MM.1S (cell line): ENCODE measurements around the gene EXOC7.
A peak's percentile ranks its signal among the peaks of the same experiment; 100 is the strongest.

Experiments
- DNase-seq: peaks from one replicate; pipeline ENCODE4 v3.0.0-alpha.2; 2015
- H2AFZ ChIP-seq: fragments of 300-600 bp; sonication (generic); 2 replicates; pipeline ENCODE4 v1.6.0; 2016; ENCODE audit warnings: antibody characterized with exemption, low read length
- H3F3A ChIP-seq: fragments of 300-600 bp; sonication (generic); 2 replicates; pipeline ENCODE4 v1.6.1; 2016; ENCODE audit warnings: mild to moderate bottlenecking, antibody characterized with exemption, low read length, moderate library complexity, mixed read lengths; ENCODE audit not compliant: insufficient read depth
- H3K27ac ChIP-seq: fragments of 300-600 bp; sonication (generic); 2 replicates; pipeline ENCODE4 v1.5.1; 2016; ENCODE audit warnings: mild to moderate bottlenecking, low read length
- H3K27me3 ChIP-seq: fragments of 300-600 bp; sonication (generic); replicated peaks from 2 replicates; pipeline ENCODE4 v1.6.0; 2016; ENCODE audit warnings: low read length; ENCODE audit not compliant: insufficient read depth
- H3K36me3 ChIP-seq: fragments of 300-600 bp; sonication (generic); replicated peaks from 2 replicates; pipeline ENCODE4 v1.6.1; 2016; ENCODE audit warnings: mild to moderate bottlenecking, low read length, mixed read lengths; ENCODE audit not compliant: insufficient read depth
- H3K4me1 ChIP-seq: fragments of 300-600 bp; sonication (generic); 2 replicates; pipeline ENCODE4 v1.6.1; 2016; ENCODE audit warnings: low read length, mixed read lengths
- H3K4me2 ChIP-seq: fragments of 300-600 bp; sonication (generic); 2 replicates; pipeline ENCODE4 v1.6.0; 2016; ENCODE audit warnings: low read depth, low read length
- H3K4me3 ChIP-seq: fragments of 300-600 bp; sonication (generic); 2 replicates; pipeline ENCODE4 v1.5.1; 2016; ENCODE audit warnings: low read length, mixed read lengths
- H3K79me2 ChIP-seq: fragments of 300-600 bp; sonication (generic); 2 replicates; pipeline ENCODE4 v1.6.1; 2016; ENCODE audit warnings: mixed run types, low read length, mixed read lengths
- H3K9ac ChIP-seq: fragments of 300-600 bp; sonication (generic); 2 replicates; pipeline ENCODE4 v1.6.1; 2016; ENCODE audit warnings: low read length, mixed read lengths
- H3K9me2 ChIP-seq: fragments of 300-600 bp; sonication (generic); replicated peaks from 2 replicates; pipeline ENCODE4 v1.6.1; 2016; ENCODE audit warnings: mild to moderate bottlenecking, low read length, mixed read lengths; ENCODE audit not compliant: insufficient read depth
- H3K9me3 ChIP-seq: fragments of 300-600 bp; sonication (generic); replicated peaks from 2 replicates; pipeline ENCODE4 v1.6.1; 2016; ENCODE audit warnings: mild to moderate bottlenecking, low read length, mixed read lengths; ENCODE audit not compliant: insufficient read depth
- H4K20me1 ChIP-seq: fragments of 300-600 bp; sonication (generic); 2 replicates; pipeline ENCODE4 v1.6.1; 2016; ENCODE audit warnings: mild to moderate bottlenecking, low read length, moderate library complexity, mixed read lengths; ENCODE audit not compliant: insufficient read depth
- EZH2 ChIP-seq: fragments of 300-600 bp; sonication (generic); optimal IDR thresholded peaks from 2 replicates; pipeline ENCODE3; 2017; ENCODE audit warnings: low read depth, mild to moderate bottlenecking, antibody characterized with exemption, low read length, mixed read lengths
- EZH2phosphoT487 ChIP-seq: fragments of 300-600 bp; sonication (generic); IDR thresholded peaks from 2 replicates; pipeline ENCODE4 v1.6.1; 2018; ENCODE audit warnings: antibody characterized with exemption, low read length
- TF ChIP-seq, protein P1 (sequence below): fragments of 300-600 bp; sonication (generic); IDR thresholded peaks from 2 replicates; pipeline ENCODE4 v1.5.1; 2016; ENCODE audit warnings: antibody characterized with exemption, low read length, mixed read lengths

Gene EXOC7, protein sequence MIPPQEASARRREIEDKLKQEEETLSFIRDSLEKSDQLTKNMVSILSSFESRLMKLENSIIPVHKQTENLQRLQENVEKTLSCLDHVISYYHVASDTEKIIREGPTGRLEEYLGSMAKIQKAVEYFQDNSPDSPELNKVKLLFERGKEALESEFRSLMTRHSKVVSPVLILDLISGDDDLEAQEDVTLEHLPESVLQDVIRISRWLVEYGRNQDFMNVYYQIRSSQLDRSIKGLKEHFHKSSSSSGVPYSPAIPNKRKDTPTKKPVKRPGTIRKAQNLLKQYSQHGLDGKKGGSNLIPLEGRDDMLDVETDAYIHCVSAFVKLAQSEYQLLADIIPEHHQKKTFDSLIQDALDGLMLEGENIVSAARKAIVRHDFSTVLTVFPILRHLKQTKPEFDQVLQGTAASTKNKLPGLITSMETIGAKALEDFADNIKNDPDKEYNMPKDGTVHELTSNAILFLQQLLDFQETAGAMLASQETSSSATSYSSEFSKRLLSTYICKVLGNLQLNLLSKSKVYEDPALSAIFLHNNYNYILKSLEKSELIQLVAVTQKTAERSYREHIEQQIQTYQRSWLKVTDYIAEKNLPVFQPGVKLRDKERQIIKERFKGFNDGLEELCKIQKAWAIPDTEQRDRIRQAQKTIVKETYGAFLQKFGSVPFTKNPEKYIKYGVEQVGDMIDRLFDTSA

DNA sequence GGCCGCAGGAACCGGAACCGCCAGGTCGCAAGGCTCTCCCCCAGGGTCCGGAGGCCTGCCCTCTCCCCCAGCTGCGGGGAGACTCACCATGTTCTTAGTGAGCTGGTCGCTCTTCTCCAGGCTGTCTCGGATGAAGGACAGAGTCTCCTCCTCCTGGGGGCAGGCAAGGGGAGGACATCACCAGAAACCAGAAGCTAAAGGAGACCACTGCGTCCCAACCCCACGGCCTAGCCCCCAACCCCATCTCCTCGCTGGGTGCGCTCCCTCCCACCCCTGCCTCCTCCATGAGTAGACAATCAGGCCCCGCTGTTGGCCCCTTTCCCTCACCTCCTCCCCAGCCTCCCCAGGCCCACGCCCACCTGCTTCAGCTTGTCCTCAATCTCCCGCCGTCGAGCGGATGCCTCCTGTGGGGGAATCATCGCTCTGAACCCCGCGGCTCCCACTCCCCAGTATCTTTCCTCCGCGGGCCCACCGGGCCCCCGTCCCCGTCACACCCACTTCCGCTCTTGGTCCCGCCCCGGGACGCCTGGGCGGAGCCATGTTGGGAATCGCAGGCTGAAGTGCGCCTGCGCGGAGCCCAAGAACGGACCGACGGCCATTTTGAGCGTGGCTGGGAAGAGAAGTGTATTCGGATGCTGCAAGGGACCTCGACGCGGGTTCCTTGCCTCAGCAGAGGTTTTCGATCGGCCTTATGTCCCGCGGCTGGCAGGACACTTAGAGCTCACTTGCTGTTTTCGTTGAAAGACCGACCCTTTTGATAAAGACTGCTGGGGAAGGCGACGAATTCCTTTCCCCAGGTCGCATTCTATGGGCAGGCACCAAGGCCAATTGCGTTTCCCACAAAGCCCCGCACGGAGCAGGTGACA is at the start of gene EXOC7:
EXOC7 (minus strand) TSS at position 514 of the 866 bp plus-strand sequence; CDS start at position 419, 95 bp downstream.
- Histone ChIP-seq H3K27ac (no peak within 1 kb of the TSS), H3K4me2 (peak within 1 kb of the TSS; percentile 97), H3K4me3 (peak within 1 kb of the TSS; percentile 80), H2AFZ (peak within 1 kb of the TSS; percentile 94), H3K9ac (peak within 1 kb of the TSS; percentile 73), H3K79me2 (peaks cover 17% of the 10 kb centered on the region), H3F3A (no peaks in the 10 kb centered on the region), H3K36me3 (no peaks in the 10 kb centered on the region), H4K20me1 (no peaks in the 10 kb centered on the region), H3K4me1 (peaks cover 5% of the 10 kb centered on the region; the same call in 1 of the 2 replicates), H3K27me3 (no peaks in the 10 kb centered on the region), H3K9me2 (no peaks in the 10 kb centered on the region), H3K9me3 (no peaks in the 10 kb centered on the region)
- TF ChIP-seq EZH2 (no peak), EZH2phosphoT487 (no peak)
- TF ChIP-seq, protein P1, sequence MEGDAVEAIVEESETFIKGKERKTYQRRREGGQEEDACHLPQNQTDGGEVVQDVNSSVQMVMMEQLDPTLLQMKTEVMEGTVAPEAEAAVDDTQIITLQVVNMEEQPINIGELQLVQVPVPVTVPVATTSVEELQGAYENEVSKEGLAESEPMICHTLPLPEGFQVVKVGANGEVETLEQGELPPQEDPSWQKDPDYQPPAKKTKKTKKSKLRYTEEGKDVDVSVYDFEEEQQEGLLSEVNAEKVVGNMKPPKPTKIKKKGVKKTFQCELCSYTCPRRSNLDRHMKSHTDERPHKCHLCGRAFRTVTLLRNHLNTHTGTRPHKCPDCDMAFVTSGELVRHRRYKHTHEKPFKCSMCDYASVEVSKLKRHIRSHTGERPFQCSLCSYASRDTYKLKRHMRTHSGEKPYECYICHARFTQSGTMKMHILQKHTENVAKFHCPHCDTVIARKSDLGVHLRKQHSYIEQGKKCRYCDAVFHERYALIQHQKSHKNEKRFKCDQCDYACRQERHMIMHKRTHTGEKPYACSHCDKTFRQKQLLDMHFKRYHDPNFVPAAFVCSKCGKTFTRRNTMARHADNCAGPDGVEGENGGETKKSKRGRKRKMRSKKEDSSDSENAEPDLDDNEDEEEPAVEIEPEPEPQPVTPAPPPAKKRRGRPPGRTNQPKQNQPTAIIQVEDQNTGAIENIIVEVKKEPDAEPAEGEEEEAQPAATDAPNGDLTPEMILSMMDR: peak; percentile 5; the same call in 1 of the 2 replicates
- peak; percentile 94 for DNase-seq

DNA sequence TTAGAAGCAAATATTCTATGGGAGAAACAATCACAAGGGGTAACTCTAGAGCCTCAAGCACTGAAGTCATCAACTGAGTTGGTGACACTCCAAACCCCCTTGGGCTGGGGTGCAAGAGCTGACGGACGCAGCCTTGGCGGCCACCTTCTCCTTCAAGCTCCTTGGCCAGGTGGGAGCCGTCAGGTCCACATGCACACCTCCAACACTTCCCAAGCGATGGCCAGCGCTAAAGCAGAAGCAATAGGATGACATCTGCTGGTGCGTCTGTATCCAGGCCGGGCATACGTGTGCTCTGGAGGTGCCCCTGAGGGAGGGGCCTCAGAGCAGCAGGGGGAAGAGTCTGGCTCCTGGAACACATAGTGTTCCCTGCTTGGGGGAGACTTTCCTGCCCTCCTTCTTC is 49.6 kb upstream of the EXOC7 start:
- H3K4me2 ChIP-seq: no peak overlapping the region
- DNase-seq: no peak
- H3K4me3 ChIP-seq: no peak overlapping the region

DNA sequence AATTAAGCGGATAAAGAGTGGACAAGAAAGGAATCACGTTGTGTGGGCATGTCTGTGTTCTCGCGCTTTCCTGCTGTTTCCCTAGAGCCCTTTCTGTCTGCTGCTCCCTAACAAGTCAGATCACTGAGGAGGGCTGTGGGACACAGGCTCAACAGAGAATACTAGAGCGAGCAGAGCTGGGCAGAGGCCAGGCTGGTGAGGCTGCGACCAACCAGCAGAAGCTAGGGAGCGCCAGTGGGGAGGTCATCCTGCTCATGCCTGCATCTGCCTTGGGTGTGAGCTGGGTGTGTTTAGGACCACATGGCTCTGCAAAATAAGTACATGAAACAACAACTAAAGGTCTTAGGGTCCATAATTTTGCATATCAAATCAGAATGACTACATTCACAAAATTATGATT is 49.0 kb upstream of the EXOC7 start:
- H3K36me3 ChIP-seq: no peaks in the 10 kb centered on the region
- TF ChIP-seq EZH2 (no peak), EZH2phosphoT487 (no peak)
- TF ChIP-seq, protein P1: no peak
- no peaks in the 10 kb centered on the region for H3K9me2 ChIP-seq
- H3K27ac ChIP-seq: no peak overlapping the region
- DNase-seq: no peak
- no peaks in the 10 kb centered on the region for H3F3A ChIP-seq
- H3K9me3 ChIP-seq: no peaks in the 10 kb centered on the region
- no peak overlapping the region for H3K4me2 ChIP-seq
- no peaks in the 10 kb centered on the region for H3K27me3 ChIP-seq
- H3K4me1 ChIP-seq: no peaks in the 10 kb centered on the region
- no peaks in the 10 kb centered on the region for H4K20me1 ChIP-seq
- H2AFZ ChIP-seq: no peak overlapping the region
- no peak overlapping the region for H3K4me3 ChIP-seq
- no peaks in the 10 kb centered on the region for H3K79me2 ChIP-seq
- no peak overlapping the region for H3K9ac ChIP-seq

More for the DNA sequence above, 49.6 kb upstream of the EXOC7 start:
- Histone ChIP-seq H3K27ac (no peak overlapping the region), H3K9ac (no peak overlapping the region), H3K9me2 (no peaks in the 10 kb centered on the region), H3F3A (no peaks in the 10 kb centered on the region), H3K27me3 (no peaks in the 10 kb centered on the region), H3K9me3 (no peaks in the 10 kb centered on the region), H4K20me1 (no peaks in the 10 kb centered on the region), H3K79me2 (no peaks in the 10 kb centered on the region), H3K4me1 (no peaks in the 10 kb centered on the region), H3K36me3 (no peaks in the 10 kb centered on the region), H2AFZ (no peak overlapping the region)
- TF ChIP-seq EZH2: no peak
- no peak for TF ChIP-seq EZH2phosphoT487
- TF ChIP-seq, protein P1: no peak
